IPS-NIHi7 (cell line): Measurements from ENCODE around the gene HOMEZ.
"Not testable (repeated sequence)": the region's sequence is repeated elsewhere in the genome, so short reads cannot be mapped to it uniquely, and the experiment has no call there.

Experiments
- DNase-seq: peaks from one replicate; pipeline ENCODE4 v3.0.0; 2012; ENCODE audit warnings: mixed read lengths; ENCODE audit errors: extremely low spot score

The HOMEZ gene

DNA sequence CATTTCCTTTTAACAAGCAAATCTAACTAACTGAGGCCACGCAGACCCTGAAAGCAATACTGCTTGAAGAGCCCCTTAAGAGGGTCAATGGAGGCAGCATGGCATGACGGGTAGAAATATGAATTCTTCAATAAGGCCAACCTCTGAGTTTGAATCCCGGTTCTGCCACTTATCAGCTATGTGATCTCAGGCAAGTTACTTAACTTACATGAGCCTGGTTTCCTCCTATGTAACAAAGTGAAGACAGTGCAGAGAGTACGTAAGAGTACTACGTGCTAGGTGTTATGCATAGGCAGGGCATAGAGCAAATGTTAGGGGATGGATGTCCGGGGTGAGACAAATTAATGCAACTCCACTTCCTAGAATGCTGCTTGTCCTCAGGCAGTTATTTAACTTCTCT, 4.7 kb downstream of the HOMEZ start:
- DNase-seq = no peak

GRCh38 chr14:23277928-23278327, 8.0 kb downstream of the HOMEZ start:
- not testable (repeated sequence) for DNase-seq

- DNase-seq = no peak
Observed at GRCh38 chr14:23277189-23277588, 8.7 kb downstream of the HOMEZ start.

DNA sequence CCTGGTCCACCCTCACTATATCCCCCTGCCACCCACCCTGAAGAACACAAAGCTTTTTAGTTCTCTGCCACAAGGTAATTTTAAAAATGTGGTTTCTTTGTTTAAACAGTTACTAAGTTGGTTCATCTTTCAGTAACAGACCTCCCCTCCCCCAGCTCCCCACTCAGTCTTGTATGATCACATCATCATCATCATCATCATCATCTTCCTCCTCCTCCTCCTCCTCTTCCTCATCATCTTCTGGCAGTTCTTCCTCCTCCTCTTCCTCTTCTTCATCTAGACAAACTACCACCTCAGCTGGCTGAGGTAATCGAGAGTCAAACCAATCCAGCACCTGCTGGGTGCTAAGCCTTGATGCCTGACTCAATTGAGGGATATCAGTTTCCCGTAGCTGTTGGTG, 10.5 kb downstream of the HOMEZ start:
- no peak for DNase-seq

DNA sequence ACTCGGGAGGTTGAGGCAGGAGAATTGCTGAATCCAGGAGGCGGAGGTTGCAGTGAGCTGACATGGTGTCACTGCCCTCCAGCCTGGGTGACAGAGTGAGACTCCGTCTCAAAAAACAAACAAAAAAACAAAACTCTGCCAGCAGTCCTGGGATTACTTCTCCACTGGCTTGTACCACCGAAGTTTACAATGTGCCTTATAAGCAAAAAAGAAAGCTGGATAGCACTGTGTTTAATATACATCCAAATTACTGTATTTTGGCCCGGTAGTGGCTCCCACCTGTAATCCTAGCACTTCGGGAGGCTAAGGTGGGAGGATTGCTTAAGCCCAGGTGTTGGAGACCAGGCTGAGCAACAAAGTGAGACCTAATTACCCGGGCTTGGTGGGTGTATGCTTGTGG, 16.7 kb downstream of the HOMEZ start:
- no peak for DNase-seq

DNA sequence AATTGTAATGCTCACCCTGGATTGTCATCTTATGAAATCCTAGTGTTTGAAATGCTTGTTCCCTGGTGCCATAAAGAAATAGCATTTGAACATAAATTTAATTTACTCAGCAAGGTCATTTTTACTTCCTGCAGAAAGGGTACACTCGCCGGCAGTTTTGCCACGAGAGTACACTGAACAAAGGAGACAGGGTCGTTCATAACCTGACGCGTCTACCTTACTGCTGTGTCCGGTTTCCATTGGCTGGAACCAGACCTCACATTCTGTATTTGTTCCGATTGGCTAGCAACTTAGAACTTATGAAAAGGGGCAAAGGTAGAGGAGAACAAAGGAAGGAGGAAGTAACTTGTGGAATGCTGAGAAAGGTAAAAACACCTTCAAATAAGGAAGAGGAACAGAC, 25.1 kb downstream of the HOMEZ start:
- not testable (repeated sequence) for DNase-seq

DNA sequence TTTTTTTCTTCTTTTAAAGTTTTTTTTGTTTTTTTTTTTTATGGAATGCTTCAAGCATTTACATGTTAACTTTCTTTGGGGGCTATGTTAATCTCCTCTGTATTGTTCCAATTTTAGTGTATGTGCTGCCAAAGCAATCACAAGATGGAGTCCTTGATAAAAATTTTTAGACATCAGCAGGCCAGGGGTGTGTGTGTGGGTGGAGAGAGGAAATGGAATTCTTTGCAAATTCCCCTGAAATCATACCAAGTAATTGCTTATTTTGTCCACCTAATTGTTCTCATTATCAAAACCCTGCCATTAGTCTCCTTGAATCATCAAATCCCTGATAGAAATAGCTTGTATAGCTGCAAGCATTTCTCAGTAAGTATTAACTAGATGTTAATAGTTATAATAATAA, 26.5 kb downstream of the HOMEZ start:
- no peak for DNase-seq

DNA sequence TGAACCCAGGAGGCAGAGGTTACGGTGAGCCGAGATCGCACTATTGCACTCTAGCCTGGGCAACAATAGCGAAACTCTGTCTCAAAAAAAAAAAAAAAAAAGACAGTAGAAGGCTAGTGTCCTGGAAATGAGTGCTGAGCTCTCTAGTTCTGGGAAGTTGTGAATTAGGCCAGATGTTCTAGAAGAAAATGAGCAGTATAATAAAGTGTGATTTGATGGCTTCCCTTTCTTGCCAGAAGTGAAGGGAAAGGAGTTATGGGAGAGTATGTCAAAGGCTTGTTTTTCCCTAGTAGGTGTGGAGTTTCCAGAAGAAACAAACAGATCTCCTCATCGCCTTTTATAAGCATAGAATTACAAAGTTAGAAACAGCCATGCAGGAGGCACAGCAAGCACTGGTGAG, 27.7 kb downstream of the HOMEZ start:
- DNase-seq = no peak

DNA sequence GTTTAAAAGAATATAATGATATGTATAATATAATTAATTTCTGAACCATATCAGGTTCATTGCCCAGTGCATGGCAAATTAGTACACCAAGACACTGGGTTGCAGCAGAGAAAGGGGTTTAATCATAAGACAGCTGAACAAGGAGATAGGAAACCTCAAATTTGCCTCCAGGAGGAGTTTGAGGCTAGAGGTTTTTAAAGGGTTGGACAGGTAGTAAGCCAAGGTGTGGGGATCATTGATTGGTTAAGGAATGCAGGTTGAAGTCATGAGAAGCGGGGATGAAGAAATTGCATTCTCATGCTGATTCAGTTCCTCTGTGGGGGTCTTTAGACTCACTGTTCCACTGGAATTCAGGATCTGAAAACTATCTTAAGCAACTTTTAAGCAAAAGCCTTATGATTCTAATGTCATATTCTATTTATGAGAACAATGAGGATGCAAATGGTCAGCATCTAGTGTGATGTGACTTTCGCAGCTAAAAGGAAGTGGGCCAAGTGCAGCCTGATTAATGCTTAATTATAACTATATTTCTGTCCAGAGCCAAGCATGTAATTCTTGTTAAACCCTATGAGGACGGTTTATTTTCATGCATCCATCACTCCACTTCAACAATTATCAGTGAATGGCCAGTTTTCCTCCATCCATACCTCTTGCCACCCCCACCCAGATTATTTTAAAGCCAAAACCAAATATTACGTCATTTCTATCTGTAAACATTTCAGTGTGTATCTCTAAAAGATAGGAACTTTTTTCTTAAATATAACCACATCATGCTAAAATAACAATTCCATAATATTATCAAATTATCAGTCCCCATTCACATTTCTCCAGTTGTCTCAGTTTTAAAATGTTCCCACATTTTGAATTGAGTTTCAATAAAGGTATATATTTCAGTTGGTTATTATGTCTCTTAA, 33.3 kb downstream of the HOMEZ start:
- peak; percentile 39 for DNase-seq

DNA sequence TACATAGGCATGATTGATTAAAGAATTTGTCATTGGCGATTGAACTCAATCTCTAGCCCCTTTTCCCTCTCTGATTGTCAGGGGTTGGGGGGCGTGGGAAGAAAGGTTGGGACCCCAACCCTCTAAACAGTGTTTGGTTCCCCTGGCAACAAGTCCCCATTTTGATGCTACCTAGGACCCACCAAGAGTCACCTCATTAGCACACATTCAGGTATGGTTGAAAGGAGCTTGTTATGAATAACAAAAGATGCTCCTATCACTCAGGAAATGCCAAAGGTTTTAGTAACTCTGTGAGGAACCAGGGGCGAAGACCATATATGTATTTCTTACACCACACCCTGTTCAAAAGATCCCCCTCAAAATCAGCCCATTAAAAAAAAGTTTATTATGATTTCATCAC, 33.9 kb downstream of the HOMEZ start:
- DNase-seq = peak; percentile 31

DNA sequence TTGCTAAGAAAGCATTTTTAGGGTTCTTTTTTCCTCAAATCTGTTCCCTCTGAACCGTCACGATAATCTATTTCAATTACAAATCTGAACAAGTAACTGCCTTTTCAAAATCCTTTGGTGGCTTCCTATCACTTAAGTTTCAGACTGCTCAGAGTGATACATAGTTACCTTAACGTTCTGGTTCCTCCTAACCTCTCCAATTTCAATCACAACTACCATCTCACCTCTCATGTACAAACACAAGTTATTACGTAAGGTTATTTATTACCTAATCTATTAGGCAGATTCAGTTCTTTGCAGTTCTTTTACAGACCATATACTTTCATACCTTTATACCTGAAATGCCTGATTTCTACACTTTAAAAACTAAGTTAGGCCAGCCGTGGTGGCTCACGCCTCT, 36.1 kb downstream of the HOMEZ start:
- no peak for DNase-seq

DNA sequence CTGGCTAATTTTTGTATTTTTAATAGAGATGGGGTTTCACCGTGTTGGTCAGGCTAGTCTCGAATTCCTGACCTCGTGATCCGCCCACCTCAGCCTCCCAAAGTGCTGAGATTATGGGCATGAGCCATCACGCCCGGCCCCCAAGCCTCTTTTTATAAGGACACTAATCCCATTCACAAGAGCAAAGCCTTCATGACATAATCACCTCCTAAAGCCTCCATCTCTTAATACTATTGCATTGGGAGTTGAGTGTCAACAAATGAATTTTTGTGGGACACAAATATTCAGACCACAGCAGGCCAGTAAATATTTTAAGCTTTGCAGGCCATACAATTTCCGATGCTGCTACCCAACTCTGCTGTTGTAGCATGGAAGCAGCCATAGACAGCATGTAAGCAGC, 37.3 kb downstream of the HOMEZ start:
- no peak for DNase-seq

GRCh38 chr14:23245282-23245681, 40.6 kb downstream of the HOMEZ start:
- DNase-seq = no peak

- DNase-seq = no peak
Observed at GRCh38 chr14:23243066-23243465, 42.9 kb downstream of the HOMEZ start.

GRCh38 chr14:23242076-23242475, 43.9 kb downstream of the HOMEZ start:
- DNase-seq = no peak

GRCh38 chr14:23241061-23241715, 44.7 kb downstream of the HOMEZ start:
- not testable (repeated sequence) for DNase-seq

DNA sequence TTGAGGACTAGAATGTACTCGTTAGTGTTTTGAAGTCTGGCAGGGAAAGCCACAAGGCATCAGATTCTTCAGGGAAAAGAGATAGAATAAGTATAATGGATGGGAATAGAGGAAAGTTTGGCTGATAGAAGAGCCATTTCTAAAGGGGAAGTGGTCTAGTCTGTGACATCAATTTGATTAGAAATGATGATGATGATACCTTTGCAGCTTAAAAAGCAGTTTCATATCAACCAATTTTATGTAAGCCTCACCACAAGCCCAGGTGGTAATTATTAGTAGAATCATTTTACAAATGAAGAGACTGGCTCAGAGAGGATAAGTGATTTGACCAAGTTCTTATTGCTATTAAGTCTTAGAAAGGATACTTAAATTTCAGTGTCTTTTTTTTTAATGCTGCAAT, 45.3 kb downstream of the HOMEZ start:
- DNase-seq = no peak

DNA sequence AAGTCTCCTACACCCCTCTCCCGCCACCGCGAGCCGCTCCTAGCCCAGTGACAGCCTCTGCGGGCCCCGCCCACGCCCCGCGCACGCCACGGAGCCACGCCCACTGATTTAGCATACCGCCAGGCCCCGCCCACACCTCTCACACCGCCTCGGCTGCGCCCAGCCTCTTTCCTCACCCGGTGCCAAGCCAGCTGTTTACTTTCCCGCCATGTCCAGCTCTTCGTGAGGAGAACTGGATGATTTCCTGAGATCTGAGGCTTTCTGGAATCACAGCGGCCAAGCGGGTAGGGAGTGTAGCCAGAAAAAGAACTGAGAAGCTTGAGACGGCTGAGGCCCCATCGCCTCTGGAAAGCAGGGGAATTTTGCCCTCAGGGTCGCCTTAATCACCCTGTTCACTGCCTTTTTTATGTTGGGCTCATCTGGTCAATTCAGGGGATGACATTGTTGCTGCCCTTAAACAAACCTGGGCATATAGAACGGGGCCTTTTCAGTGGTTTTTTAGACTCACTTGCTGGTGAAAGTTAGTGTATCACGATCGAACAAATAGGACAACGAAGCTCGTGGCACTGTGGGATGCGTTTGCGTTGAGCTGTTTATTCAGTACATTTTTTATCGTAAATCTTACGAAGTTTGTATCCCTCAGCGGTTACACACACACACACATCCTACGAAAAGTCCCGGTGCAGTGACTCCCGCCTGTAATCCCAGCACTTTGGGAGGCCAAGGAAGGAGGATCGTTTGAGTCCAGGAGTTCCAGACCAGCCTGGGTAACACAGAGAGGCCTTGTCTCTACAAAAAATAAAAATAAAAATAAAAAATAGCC, 47.9 kb downstream of the HOMEZ start, which contains the start of gene RNF212B:
RNF212B (plus strand) TSS at position 165 of the 823 bp plus-strand sequence. CDS start 2,410 bp downstream, outside the sequence.
- DNase-seq = peak; percentile 99

DNA sequence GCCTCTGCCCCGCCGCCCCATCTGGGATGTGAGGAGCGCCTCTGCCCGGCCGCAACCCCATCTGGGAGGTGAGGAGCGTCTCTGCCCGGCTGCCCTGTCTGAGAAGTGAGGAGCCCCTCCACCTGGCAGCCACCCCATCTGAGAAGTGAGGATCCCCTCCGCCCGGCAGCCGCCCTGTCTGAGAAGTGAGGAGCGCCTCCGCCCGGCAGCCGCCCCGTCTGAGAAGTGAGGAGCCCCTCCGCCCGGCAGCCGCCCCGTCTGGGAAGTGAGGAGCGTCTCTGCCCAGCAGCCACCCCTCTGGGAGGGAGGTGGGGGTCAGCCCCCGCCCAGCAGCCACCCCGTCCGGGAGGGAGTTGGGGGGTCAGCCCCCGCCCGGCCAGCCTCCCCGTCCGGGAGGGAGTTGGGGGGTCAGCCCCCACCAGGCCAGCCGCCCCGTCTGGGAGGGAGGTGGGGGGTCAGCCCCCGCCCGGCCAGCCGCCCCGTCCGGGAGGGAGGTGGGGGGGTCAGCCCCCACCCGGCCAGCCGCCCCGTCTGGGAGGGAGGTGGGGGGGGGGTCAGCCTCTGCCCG, 53.6 kb downstream of the HOMEZ start:
- DNase-seq = not testable (repeated sequence)

DNA sequence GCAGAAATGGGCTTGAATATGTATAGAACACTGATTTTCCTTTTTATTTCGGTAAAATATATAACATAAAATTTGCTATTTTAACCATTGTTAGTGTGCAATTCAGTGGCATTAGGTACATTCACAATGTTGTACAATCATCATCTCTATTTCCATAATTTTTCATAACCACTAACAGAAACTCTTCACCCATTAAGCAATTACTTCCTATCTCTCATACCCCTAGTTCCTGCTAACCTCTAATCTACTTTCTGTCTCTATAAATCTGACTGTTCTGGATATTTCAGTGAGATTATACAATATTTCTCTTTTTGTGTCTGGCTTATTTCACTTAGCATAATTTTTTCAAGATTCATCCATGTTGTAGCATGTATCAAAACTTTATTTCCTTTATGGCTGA, 57.1 kb downstream of the HOMEZ start:
- DNase-seq = no peak

- DNase-seq = no peak
Observed at GRCh38 chr14:23227566-23227965, 58.4 kb downstream of the HOMEZ start.

DNA sequence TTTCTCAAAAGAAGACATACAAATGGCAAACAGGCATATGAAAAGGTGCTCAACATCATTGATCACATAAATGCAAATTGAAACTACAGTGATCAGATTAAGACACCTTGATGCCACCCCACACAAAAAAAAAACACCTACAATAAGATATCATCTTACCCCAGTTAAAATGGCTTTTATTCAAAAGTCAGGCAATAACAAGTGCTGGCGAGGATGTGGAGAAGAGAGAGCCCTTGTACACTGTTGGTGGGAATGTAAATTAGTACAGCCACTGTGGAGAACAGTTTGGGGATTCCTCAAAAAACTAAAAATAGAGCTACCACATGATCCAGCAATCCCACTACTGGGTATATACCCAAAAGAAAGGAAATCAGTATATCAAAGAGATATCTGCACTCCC, 61.0 kb downstream of the HOMEZ start:
- DNase-seq = not testable (repeated sequence)
